Karpas-422 (cell line): ENCODE measurements around the gene HCCS. TPM values are rescaled to one million over a fixed set of nuclear protein-coding genes. Genes with fewer than 3 reads are reported as not detected.

Experiments used
- DNase-seq: peaks from one replicate; pipeline ENCODE4 v3.0.0-alpha.2; 2015
- H2AFZ ChIP-seq: fragments of 200-600 bp; sonication (generic); 2 replicates; pipeline ENCODE4 v1.6.1; 2014; ENCODE audit warnings: antibody characterized with exemption, low read length, mixed read lengths
- H3K27ac ChIP-seq: fragments of 200-600 bp; sonication (generic); 2 replicates; pipeline ENCODE4 v1.5.1; 2014; ENCODE audit warnings: mild to moderate bottlenecking, low read length, moderate library complexity
- H3K27me3 ChIP-seq: fragments of 200-600 bp; sonication (generic); 2 replicates; pipeline ENCODE4 v1.6.1; 2014; ENCODE audit warnings: low read length, mixed read lengths
- H3K36me3 ChIP-seq: fragments of 200-600 bp; sonication (generic); 2 replicates; pipeline ENCODE4 v1.6.1; 2014; ENCODE audit warnings: low read length, mixed read lengths; ENCODE audit not compliant: insufficient read depth
- H3K4me1 ChIP-seq: fragments of 200-600 bp; sonication (generic); 2 replicates; pipeline ENCODE4 v1.6.1; 2014; ENCODE audit warnings: mild to moderate bottlenecking, low read length, mixed read lengths
- H3K4me2 ChIP-seq: fragments of 200-600 bp; sonication (generic); 2 replicates; pipeline ENCODE4 v1.6.1; 2014; ENCODE audit warnings: low read length, low read depth, mild to moderate bottlenecking; ENCODE audit not compliant: poor library complexity, severe bottlenecking
- H3K4me3 ChIP-seq: fragments of 200-600 bp; sonication (generic); 2 replicates; pipeline ENCODE4 v1.5.1; 2014; ENCODE audit warnings: mild to moderate bottlenecking, antibody characterized with exemption, low read length, mixed read lengths
- H3K79me2 ChIP-seq: fragments of 200-600 bp; sonication (generic); 2 replicates; pipeline ENCODE4 v1.6.1; 2014; ENCODE audit warnings: mild to moderate bottlenecking, low read length, mixed read lengths
- H3K9ac ChIP-seq: fragments of 200-600 bp; sonication (generic); 2 replicates; pipeline ENCODE4 v1.6.0; 2014; ENCODE audit warnings: low read length
- H3K9me2 ChIP-seq: fragments of 200-600 bp; sonication (generic), shearing (Covaris generic); replicated peaks from 2 replicates; pipeline ENCODE4 v1.6.0; 2014; ENCODE audit warnings: mild to moderate bottlenecking, low read length, moderate library complexity; ENCODE audit not compliant: insufficient read depth
- H3K9me3 ChIP-seq: fragments of 300-700, 200-600 bp; sonication (generic); 2 replicates; pipeline ENCODE4 v1.6.1; 2014; ENCODE audit warnings: low read length, mixed read lengths
- H4K20me1 ChIP-seq: fragments of 200-600 bp; sonication (generic); 2 replicates; pipeline ENCODE4 v1.6.1; 2014; ENCODE audit warnings: mild to moderate bottlenecking, antibody characterized with exemption, low read length, low read depth; ENCODE audit not compliant: insufficient read depth
- total RNA-seq: library from RNA; depleted of rRNA; stranded (reverse); fragments of >200 nt; shearing (Covaris generic); gene quantifications from 2 replicates; pipeline ENCODE4 v1.2.3, GENCODE V29; 2014; ENCODE audit warnings: low replicate concordance; rRNA removed

HCCS gene
- total RNA-seq: 13.7 and 27.4 TPM in 2 replicates

DNA sequence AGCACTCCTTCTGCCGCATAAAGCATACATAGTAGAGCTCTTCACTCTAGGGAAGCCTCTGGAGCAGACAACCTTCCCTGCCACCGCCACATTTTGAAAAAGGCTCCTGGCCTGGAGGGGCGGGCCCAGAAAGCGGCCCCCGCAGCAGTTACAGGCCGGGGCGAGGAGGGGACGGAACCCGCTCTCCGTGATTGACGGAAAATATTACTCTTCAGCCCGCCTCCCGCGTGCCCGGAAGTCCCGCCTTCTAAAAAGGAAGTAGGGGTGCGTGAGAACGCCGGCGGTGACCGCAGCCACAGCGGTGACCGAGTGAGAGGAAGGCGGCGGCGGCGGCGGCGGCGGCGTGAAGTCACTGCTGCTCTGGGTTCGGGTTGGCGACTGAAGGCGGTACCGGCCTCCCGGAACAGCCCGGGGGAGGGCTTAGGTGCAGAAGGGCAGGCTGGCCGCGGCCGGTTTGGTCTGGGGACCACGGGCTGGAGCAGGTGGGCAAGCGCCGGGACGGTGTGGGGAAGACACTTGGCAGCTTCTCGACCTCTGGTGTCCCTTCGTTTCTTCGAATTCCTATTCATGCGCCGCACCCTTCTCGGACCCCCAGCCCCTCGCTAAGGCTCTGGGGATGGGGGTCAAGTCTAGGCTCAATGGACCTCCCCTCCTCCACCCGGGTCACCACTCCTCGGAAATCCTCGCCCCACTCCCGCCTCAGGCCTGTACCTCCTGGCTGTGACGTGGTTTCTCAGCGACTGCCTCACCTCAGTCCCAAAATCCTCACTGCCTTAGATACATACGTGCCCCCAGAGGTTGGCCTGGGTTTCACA is at the start of gene HCCS:
Gene HCCS, plus strand, starts transcription at position 296 of the 815 bp plus-strand sequence. CDS start 729 bp downstream, outside the sequence.
- Histone ChIP-seq H3K4me1 (peaks cover 30% of the 10 kb centered on the region), H3K9me2 (no peaks in the 10 kb centered on the region), H3K79me2 (peaks cover 35% of the 10 kb centered on the region), H3K27ac (no peak within 1 kb of the TSS; the same call in 1 of the 2 replicates), H4K20me1 (peaks cover 11% of the 10 kb centered on the region; the same call in 1 of the 2 replicates), H3K9ac (peak within 1 kb of the TSS; percentile 80), H3K4me2 (peak within 1 kb of the TSS; percentile 79), H3K4me3 (peak within 1 kb of the TSS; percentile 79), H2AFZ (peak within 1 kb of the TSS; percentile 51; the same call in 1 of the 2 replicates), H3K27me3 (no peaks in the 10 kb centered on the region), H3K36me3 (no peaks in the 10 kb centered on the region; the same call in 1 of the 2 replicates), H3K9me3 (peaks cover 7% of the 10 kb centered on the region)
- DNase-seq: peak; percentile 94

DNA sequence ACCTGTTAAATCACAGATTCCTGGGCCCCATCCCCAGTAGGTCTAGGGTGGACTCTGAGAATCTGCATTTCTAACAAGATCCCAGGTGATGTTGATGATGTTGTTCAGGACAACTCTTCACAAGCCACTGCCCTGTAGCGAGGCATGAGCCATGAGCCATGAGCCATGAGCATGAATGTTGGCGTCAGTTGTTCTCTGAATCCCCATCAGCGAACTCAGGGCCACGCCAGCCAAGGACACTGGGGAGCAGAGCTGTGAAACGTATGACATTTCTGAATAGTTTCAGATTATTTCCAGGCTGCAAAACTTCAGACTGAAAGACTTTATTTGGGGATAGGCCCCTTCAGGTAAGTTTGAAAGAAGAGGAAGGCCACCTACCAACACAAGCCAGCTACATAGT is 46.9 kb upstream of the HCCS start:
- Histone ChIP-seq H3K9ac (no peak overlapping the region), H4K20me1 (no peaks in the 10 kb centered on the region), H3K4me1 (no peaks in the 10 kb centered on the region), H3K79me2 (no peaks in the 10 kb centered on the region), H3K27ac (no peak overlapping the region), H3K4me2 (no peak overlapping the region), H3K9me2 (no peaks in the 10 kb centered on the region), H2AFZ (no peak overlapping the region), H3K27me3 (no peaks in the 10 kb centered on the region), H3K9me3 (no peaks in the 10 kb centered on the region), H3K36me3 (no peaks in the 10 kb centered on the region), H3K4me3 (no peak overlapping the region)
- DNase-seq: no peak

DNA sequence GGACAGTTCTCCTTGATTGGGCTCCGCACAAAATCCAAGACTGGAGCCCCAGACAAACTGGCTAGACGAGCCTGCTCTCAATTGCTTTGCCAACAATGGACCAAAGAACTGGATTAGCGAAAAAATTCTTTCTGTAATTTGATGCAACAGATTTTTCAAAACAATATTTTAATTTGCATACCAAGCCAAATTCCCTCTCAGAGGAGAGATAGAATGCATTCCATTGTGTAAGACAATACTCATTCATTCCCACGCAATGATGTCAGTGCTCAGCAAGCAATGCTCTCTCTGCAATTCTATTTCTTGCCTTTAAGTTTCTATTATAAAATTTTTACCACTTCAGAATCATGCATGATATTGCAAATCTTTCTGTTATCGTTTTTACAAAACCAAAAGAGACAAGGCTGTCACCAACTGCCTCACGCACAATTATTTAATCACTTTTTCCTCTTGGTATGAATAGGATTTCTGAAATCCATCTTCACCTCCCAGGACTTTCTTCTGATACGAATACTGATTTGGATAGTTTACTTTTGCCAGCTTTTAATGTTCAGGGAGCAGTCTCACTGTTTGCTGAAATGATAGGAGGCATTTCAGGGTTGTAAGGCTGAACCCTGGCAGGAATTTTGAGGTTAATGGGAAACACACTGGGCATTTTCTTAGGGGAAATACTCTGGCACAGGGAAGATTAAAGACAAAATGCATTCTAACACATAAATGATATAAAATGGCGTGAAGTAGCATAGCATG is 46.1 kb upstream of the HCCS start:
- Histone ChIP-seq H3K4me2 (no peak overlapping the region), H3K36me3 (no peaks in the 10 kb centered on the region), H4K20me1 (no peaks in the 10 kb centered on the region), H3K79me2 (no peaks in the 10 kb centered on the region), H3K9me2 (no peaks in the 10 kb centered on the region), H3K4me3 (no peak overlapping the region), H3K9me3 (no peaks in the 10 kb centered on the region), H2AFZ (no peak overlapping the region), H3K9ac (no peak overlapping the region), H3K27me3 (no peaks in the 10 kb centered on the region), H3K27ac (no peak overlapping the region), H3K4me1 (no peaks in the 10 kb centered on the region)
- no peak for DNase-seq

DNA sequence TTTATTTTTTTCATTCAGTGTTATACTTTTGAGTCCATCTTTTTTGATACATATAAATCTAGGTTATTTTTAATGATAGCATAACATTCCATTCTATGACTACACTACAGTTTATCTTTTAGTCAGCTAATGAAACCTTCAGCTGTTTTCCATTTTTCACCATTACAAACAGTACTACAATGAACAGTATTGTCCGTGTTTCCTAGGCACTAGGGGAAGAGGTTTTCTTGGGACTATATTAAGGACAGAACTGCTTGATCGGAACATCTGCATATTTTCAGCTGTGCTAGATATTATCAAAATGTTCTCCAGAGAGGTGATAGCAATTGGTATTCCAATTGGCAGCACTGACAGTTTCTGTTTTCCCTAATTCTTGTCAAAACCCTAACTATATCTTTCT is 44.3 kb upstream of the HCCS start:
- no peak overlapping the region for H3K27ac ChIP-seq
- no peak overlapping the region for H3K4me2 ChIP-seq
- no peak for DNase-seq
- no peaks in the 10 kb centered on the region for H3K4me1 ChIP-seq
- no peaks in the 10 kb centered on the region for H3K27me3 ChIP-seq
- no peaks in the 10 kb centered on the region for H3K36me3 ChIP-seq
- no peaks in the 10 kb centered on the region for H3K79me2 ChIP-seq
- H3K9me3 ChIP-seq: no peaks in the 10 kb centered on the region
- H3K9me2 ChIP-seq: no peaks in the 10 kb centered on the region
- no peaks in the 10 kb centered on the region for H4K20me1 ChIP-seq
- H2AFZ ChIP-seq: no peak overlapping the region
- no peak overlapping the region for H3K9ac ChIP-seq
- H3K4me3 ChIP-seq: no peak overlapping the region

DNA sequence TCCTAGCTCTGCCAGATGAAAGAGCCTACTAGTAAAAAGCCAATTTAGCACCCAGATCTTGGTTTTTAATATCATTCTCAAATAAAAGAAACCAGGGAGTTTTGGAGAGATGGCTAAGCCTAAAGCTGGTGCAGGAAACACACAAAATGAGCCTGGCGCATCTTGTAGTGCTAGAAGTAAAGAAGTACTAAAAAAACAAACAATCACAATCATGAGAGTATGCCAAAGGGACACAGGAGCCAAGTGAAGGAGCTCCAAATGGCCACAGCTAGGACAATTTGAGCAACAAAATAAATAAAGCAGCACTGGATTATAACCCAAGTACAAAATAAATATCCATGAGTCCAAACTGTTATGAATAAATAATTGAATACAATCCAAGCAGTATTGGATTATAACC is 37.8 kb upstream of the HCCS start:
- Histone ChIP-seq H3K9me2 (no peaks in the 10 kb centered on the region), H3K27ac (no peak overlapping the region), H3K4me2 (no peak overlapping the region), H3K27me3 (no peaks in the 10 kb centered on the region), H2AFZ (no peak overlapping the region), H3K79me2 (no peaks in the 10 kb centered on the region), H3K4me1 (no peaks in the 10 kb centered on the region), H3K4me3 (no peak overlapping the region), H3K9me3 (no peaks in the 10 kb centered on the region), H4K20me1 (no peaks in the 10 kb centered on the region), H3K9ac (no peak overlapping the region), H3K36me3 (no peaks in the 10 kb centered on the region)
- DNase-seq: no peak

DNA sequence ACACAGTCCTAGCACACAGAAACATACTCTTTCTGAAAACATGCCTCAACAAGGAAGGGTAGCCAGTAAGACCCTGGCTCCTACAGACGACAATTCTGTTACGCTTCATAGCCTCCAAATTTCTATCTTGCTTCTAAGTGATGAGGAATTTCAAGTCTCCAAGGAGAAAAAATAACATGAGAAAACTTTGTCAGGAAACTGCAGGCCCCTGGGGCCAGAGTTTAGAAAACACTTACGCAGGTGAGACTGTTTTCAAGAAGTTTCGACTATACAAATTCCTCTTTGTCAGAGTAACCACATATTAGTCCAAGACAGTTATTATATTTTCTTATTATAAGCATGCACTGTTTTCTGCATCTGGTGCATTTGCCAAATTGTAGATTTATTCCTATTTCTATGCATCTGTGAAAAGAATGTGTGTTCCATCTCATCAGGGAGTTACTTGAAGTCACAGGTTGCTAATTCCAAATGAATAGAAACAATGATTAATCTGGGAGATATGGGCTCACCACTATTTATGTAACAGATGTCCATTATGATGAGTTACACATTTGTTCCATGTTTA is 30.3 kb upstream of the HCCS start:
- Histone ChIP-seq H3K4me3 (no peak overlapping the region), H2AFZ (no peak overlapping the region), H3K79me2 (no peaks in the 10 kb centered on the region), H3K9me3 (no peaks in the 10 kb centered on the region), H3K9ac (no peak overlapping the region), H3K27me3 (no peaks in the 10 kb centered on the region), H3K4me1 (no peaks in the 10 kb centered on the region), H3K9me2 (no peaks in the 10 kb centered on the region), H3K4me2 (no peak overlapping the region), H3K27ac (no peak overlapping the region), H3K36me3 (no peaks in the 10 kb centered on the region), H4K20me1 (no peaks in the 10 kb centered on the region)
- DNase-seq: no peak

DNA sequence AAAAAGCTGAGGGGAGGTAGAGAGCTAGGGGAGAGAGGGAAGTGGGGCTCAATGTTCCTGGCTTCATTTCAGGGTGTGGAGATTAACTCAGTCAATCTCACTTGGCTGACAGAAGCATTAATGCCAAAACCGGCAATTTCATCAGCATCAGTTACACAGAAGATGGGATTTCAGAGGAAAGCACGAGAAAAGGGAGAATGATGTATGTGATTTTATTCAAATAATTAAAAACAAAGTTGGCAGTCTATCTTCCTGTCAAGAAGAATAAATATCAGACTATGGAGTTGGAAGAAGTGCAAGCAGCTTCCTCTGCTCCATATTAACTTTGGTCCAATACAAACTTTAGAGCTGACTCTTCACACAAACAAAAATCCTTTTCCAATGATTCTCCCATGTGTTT is 29.6 kb upstream of the HCCS start:
- H3K9me2 ChIP-seq: no peaks in the 10 kb centered on the region
- DNase-seq: no peak
- H3K9ac ChIP-seq: no peak overlapping the region
- no peaks in the 10 kb centered on the region for H3K79me2 ChIP-seq
- H3K27me3 ChIP-seq: no peaks in the 10 kb centered on the region
- H3K4me3 ChIP-seq: no peak overlapping the region
- H2AFZ ChIP-seq: no peak overlapping the region
- H3K27ac ChIP-seq: no peak overlapping the region
- no peak overlapping the region for H3K4me2 ChIP-seq
- no peaks in the 10 kb centered on the region for H3K9me3 ChIP-seq
- H4K20me1 ChIP-seq: no peaks in the 10 kb centered on the region
- no peaks in the 10 kb centered on the region for H3K36me3 ChIP-seq
- H3K4me1 ChIP-seq: no peaks in the 10 kb centered on the region

DNA sequence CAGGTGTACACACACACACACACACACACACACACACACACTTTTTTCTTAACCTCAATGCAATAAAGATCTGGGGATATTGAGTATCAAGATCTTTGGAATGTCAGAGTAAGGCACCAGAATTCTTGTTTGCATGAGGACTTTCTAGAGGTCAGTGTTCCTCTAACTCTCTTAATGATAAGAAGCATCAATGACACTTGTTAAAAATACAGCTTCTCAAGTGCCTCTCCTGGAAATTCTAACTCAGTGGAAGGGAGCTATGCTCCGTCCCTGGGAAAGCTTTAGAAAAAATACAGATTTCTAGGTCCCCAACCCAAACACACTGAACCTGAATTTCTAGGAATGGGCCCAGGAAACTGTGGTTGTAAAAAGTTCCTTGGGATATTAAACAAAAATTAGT is 25.8 kb upstream of the HCCS start:
- H3K4me2 ChIP-seq: no peak overlapping the region
- no peak overlapping the region for H3K4me3 ChIP-seq
- no peaks in the 10 kb centered on the region for H3K9me2 ChIP-seq
- no peaks in the 10 kb centered on the region for H3K36me3 ChIP-seq
- peaks cover 2% of the 10 kb centered on the region for H3K9me3 ChIP-seq
- no peaks in the 10 kb centered on the region for H4K20me1 ChIP-seq
- no peaks in the 10 kb centered on the region; the same call in 1 of the 2 replicates for H3K27me3 ChIP-seq
- H3K79me2 ChIP-seq: no peaks in the 10 kb centered on the region
- H2AFZ ChIP-seq: no peak overlapping the region
- H3K9ac ChIP-seq: no peak overlapping the region
- H3K4me1 ChIP-seq: no peaks in the 10 kb centered on the region
- no peak for DNase-seq
- H3K27ac ChIP-seq: no peak overlapping the region
